NCI-H82 treated with DMSO at 0.1 percent for 48 hours (cell line): ENCODE results near the gene FGD5.

Source experiments
- DNase-seq: peaks from one replicate; lab custom pipeline; 2025; ENCODE audit not compliant: unreplicated experiment; lab: John Stamatoyannopoulos, UW

FGD5 gene

DNA sequence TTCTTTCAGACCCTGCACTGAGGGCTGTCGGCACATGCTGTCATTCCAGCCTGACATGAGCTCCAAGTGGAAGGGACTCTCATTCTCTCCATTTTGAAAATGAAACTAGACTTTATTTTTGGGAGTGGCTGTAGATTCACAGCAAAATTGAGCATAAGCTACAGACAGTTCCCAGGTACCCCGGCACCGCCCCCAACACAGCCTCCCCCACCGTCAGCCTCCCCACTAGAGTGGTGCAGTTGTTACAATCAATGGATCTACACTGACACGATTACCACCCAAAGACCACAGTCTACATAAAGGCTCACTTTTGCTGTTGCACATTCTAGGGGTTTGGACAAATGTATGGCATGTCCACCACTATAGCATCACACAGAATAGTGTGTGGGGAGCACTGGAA, 29.5 kb upstream of the FGD5 start:
- DNase-seq: no peak

- no peak for DNase-seq
Measured at GRCh38 chr3:14789640-14790285, 29.0 kb upstream of the FGD5 start.

DNA sequence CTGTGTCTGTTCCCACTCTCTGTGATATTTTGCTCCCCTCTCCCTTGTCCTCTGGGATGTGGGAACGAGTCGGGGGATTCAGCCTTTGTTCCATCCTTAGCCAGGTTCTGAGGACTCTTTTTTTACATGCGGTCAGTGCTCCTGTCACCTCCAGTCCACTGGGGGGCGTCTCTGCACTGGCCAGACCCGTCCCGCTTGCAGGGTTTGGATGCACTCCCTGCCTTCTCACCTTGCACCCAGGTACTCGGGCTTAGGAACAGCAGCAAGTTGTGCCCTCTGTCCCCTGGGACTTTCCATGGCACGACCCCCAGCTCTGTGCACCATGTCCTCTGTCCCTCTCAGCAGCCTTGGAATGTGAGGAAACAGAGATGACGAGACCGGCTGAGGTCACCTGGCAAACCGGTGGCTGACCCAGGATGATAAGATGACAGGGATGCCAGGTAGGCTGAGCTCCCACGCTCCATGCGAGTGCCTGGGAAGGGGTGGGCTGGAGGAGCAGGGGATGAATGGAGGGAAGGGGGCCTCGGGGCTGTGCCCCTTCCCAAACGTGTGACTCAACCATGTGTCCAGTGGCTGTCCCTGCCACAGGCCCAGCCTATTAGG, 27.3 kb upstream of the FGD5 start:
- DNase-seq: peak; percentile 1

GRCh38 chr3:14792691-14793121, 26.1 kb upstream of the FGD5 start:
- DNase-seq: no peak

GRCh38 chr3:14793126-14793857, 25.5 kb upstream of the FGD5 start:
- DNase-seq: no peak

DNA sequence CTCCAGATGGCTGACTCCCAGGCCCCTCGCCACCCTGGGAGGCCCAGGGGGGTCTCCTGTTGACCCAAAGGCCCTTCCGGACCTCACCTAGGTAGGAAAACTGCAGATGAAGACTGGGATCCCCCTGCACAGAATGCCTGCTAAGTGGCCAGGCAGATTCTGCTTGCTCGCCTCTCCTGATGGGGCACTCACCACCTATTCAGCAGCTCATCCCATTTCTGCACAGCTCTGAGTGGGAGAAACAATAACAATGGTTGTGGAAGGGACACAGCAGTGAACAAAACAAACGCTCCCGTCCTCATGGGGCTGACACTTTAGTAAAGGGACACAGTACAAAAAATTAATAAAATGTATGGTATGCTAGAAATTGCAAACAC, 24.9 kb upstream of the FGD5 start:
- DNase-seq: no peak

- no peak for DNase-seq
Measured at GRCh38 chr3:14794435-14794834, 24.3 kb upstream of the FGD5 start.

DNA sequence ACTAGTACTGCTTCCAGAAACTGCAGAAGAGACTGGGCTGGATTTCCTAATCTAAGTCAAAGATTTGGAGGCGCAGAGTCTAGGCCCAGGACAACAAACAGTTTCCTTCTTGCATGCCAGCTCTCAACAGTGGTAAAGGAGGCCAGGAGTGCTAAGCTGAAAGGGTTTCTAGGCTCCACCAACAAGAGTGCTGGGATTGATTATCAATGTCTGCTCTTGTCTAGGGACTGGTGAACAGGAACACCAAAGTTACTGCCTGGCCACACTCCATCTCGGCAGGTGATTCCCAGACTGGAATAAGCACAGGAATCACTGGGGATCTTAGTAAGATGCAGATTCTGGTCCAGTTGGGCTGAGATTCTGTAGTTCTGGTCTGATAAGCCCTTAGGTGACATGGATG, 22.8 kb upstream of the FGD5 start:
- no peak for DNase-seq

- DNase-seq: no peak
Measured at GRCh38 chr3:14796403-14797077, 22.2 kb upstream of the FGD5 start.

GRCh38 chr3:14797731-14798130, 21.0 kb upstream of the FGD5 start:
- DNase-seq: no peak

- DNase-seq: no peak
Measured at GRCh38 chr3:14798231-14798630, 20.5 kb upstream of the FGD5 start.

DNA sequence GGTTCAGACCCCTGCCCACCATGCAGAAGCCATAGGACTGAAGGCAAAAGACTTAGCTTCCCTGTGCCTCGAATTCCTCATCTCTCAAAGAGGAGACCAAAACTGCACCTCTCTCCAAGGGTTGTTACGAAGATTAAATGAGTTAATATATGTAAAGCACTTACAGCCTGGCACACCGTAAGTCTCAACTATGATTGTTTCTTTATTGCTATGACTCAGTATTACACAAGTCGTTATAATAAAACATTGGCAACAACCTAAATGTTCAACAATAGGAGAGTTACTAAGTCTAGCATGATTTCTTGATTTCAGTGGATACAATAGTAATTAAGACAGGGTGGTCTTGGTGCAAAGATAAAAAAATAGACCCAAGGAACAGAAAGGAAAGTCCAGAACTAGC, 19.6 kb upstream of the FGD5 start:
- DNase-seq: no peak

- no peak for DNase-seq
Measured at GRCh38 chr3:14801031-14801430, 17.7 kb upstream of the FGD5 start.

DNA sequence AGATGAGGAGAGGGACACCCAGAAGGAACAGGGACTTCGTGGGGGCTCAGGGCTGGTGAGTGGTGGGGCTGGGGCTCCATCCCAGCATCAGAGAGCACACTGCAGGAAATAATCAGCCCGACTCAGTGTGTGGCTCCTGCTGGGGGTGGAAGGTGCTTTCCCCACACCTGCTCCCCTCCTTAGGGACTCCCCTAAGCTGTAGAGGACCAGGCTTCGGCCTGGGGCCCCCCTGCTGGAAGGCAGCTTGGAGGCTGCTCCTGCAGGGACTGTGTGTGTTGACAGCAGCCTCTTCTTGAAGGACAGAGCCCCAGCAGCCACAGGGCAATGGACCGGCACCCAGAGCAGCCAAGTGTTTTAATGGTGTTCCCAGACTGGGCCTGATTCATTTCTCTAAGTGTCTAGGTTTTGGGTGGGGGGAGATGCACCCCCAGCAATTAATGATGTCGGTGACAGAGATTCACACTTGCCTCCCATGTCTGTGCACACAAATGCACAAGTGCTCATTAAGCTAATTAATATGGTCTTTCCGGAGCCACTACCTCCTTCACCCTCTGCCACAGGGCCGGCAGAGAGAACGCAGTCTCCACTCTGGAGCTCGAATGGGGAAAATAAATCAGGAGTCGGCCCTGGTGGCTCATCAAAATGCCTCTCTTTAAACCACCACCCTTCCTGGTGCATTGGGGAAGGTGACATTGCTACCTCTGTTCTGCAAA, 16.9 kb upstream of the FGD5 start:
- no peak for DNase-seq

DNA sequence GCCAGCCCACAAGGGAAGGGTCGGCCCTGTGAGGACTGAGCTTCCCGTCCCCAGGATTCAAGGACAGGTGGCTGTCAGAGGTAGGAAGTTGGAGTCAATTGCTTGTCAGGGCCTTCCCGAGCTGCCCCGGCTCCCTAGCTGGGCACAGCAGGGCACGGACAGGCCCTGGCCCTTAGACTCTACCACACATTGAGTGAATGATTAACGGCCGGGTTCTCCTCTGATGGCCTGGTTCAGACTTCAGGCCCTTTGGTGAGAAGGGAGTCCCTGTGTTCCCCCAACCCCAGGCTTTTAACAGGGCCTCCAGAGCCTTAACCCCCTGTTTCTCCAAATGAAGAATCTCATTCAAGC, 16.4 kb upstream of the FGD5 start:
- DNase-seq: no peak

DNA sequence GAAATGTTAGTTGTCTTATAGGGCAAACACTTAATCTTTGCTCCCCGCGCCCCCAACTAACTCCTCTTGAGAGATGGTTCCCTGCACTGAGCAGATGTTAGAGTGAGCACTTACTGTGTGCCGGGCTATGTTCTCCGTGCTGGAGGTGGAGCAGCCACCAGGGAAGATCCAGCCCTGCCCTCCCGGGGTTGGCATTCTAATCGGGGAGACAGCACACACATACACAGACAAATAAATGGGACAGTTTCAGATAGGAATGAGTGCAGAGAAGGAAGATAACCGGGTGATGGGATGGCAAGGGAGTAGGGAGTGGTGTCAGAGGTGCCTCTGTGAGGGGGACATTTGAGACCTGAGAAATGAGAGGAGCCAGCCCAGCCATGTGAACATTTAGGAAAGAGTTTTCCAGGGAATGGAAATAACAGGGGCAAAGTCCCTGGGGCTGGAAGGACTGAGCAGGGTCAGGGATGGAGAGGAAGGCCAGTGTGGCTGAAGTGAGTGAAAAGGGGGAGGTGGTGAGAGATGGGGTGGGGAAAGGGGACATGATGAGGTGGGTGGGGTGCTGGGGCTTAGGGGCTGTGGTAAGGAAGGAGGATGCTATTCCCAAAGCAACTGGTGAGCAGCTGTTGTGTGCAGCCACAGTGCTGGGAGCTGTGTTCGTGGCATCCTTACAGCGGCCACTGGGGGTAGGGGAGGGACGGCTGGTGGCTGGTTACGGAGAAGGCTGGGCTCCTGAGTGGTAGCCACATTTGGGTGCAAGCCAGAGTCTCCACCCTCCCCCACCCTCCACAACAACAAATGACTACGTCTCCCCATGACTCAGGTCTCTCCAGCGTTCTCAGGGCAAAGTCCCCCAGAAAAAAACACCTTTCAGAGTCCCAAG, 15.4 kb upstream of the FGD5 start:
- no peak for DNase-seq

- no peak for DNase-seq
Measured at GRCh38 chr3:14803981-14804834, 14.6 kb upstream of the FGD5 start.

DNA sequence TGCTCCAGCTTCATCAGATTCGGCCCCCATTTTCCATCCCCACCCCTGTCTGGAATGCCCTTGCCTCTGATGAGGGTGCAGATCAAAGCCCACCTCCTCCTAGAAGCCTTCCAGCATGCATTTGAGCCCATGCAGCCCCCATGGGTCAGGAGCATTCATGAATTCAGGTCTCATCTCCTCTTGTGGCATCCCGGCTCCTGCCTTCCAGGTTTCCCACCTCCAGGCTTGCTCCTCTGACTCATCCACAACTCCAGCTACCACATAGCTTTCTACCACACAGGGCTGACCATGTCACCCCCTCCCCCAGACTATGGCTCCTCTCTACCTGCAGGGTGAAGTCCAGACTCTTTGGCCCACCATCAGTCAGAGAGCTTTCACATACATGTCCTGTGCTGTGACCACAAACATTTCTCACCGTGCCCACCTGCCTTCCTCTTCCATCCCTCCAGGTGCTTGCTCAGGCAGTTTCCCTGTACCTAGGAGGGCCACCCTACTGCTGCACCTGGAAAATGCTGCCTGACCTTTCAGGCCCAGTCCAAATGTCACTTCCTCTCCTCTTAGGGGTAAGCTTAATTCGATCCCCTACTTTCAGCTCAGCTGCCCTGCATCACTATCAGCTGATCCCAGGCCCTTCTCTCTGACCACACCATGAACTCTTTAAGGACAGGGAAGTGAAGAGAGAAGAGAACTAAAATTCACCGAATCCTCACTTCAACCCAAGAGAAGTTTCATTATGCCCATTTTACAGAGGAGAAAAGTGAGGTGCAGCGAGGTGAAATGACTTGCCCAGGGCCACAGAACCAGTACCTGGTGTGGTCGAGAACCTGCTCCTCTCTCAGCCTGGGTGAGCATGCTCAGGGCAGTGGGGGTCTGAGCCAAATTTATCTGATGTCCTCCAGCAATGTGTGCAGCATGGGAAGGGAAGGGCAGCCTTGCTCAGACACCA, 13.7 kb upstream of the FGD5 start:
- DNase-seq: no peak
